KMS-11 (cell line): Measurements from ENCODE around the gene HELT.

ENCODE experiments used
- H2AFZ ChIP-seq: fragments of 200-600 bp; sonication (generic); 2 replicates; pipeline ENCODE4 v1.6.1; 2016; ENCODE audit warnings: antibody characterized with exemption, mixed run types, low read depth
- H3K27ac ChIP-seq: fragments of 200-600 bp; sonication (generic); 2 replicates; pipeline ENCODE4 v1.6.1; 2016; ENCODE audit warnings: mild to moderate bottlenecking, mixed run types
- H3K27me3 ChIP-seq: fragments of 200-600 bp; sonication (generic); 2 replicates; pipeline ENCODE4 v1.6.1; 2017; ENCODE audit warnings: mild to moderate bottlenecking, low read depth, mixed run types, moderate library complexity; ENCODE audit not compliant: insufficient read depth
- H3K36me3 ChIP-seq: fragments of 200-600 bp; sonication (generic); 2 replicates; pipeline ENCODE4 v1.6.1; 2017; ENCODE audit warnings: mild to moderate bottlenecking, mixed run types; ENCODE audit not compliant: insufficient read depth
- H3K4me1 ChIP-seq: fragments of 200-600 bp; sonication (generic); 2 replicates; pipeline ENCODE4 v1.6.1; 2016; ENCODE audit warnings: mild to moderate bottlenecking, low read depth, mixed run types; ENCODE audit not compliant: poor library complexity, severe bottlenecking
- H3K4me2 ChIP-seq: fragments of 200-600 bp; sonication (generic); 2 replicates; pipeline ENCODE4 v1.7.0; 2016; ENCODE audit warnings: mild to moderate bottlenecking, mixed run types
- H3K4me3 ChIP-seq: fragments of 200-600 bp; sonication (generic); IDR thresholded peaks from 2 replicates; pipeline ENCODE4 v1.6.1; 2017; ENCODE audit warnings: low read depth, low read length, mixed read lengths; ENCODE audit not compliant: insufficient read depth
- H3K79me2 ChIP-seq: fragments of 200-600 bp; sonication (generic); 2 replicates; pipeline ENCODE4 v1.6.1; 2016; ENCODE audit warnings: low read depth, mixed run types; ENCODE audit not compliant: insufficient read depth
- H3K9ac ChIP-seq: fragments of 200-600 bp; sonication (generic); 2 replicates; pipeline ENCODE4 v1.6.1; 2016; ENCODE audit warnings: mild to moderate bottlenecking, mixed run types
- H4K20me1 ChIP-seq: fragments of 200-600 bp; sonication (generic); 2 replicates; pipeline ENCODE4 v1.6.1; 2016; ENCODE audit warnings: mild to moderate bottlenecking, mixed run types; ENCODE audit not compliant: insufficient read depth
- CTCF ChIP-seq: fragments of 200-600 bp; sonication (generic); conservative IDR thresholded peaks from 2 replicates; pipeline ENCODE4 v1.6.1; 2017; ENCODE audit warnings: low read depth, mild to moderate bottlenecking, antibody characterized with exemption, low read length, moderate library complexity, mixed read lengths

Gene HELT

GRCh38 chr4:185066179-185066578 is 47.9 kb downstream of the HELT start:
- H3K4me1 ChIP-seq, result no peaks in the 10 kb centered on the region
- H3K27me3 ChIP-seq, result no peaks in the 10 kb centered on the region
- no peak overlapping the region for H3K27ac ChIP-seq
- no peak overlapping the region for H3K4me3 ChIP-seq
- H3K79me2 ChIP-seq, result no peaks in the 10 kb centered on the region
- H3K36me3 ChIP-seq, result no peaks in the 10 kb centered on the region
- H4K20me1 ChIP-seq, result no peaks in the 10 kb centered on the region
- no peak overlapping the region for H2AFZ ChIP-seq
- no peak overlapping the region for H3K4me2 ChIP-seq
- no peak overlapping the region for H3K9ac ChIP-seq
- no peak for TF ChIP-seq CTCF

GRCh38 chr4:185068837-185069236 is 50.5 kb downstream of the HELT start:
- Histone ChIP-seq H3K27me3 (no peaks in the 10 kb centered on the region), H3K4me2 (no peak overlapping the region), H3K4me3 (no peak overlapping the region), H3K36me3 (no peaks in the 10 kb centered on the region), H2AFZ (no peak overlapping the region), H3K9ac (no peak overlapping the region), H4K20me1 (no peaks in the 10 kb centered on the region), H3K27ac (no peak overlapping the region), H3K4me1 (no peaks in the 10 kb centered on the region), H3K79me2 (no peaks in the 10 kb centered on the region)
- no peak for TF ChIP-seq CTCF
